ENCODE measurements around the gene TMC1. TPM values are rescaled to one million over a fixed set of nuclear protein-coding genes. Genes with fewer than 3 reads are reported as not detected.

Gene TMC1
- total RNA-seq, 4 donors from 2014 or later, result under 0.01 to 0.95 (median 0.90) TPM; not detected in 1

- intact Hi-C loops (cut with DNase I; ENCODE audit: low total_unique reads), result no loop called here
- H3K27me3 ChIP-seq, result no peaks in the 10 kb centered on the region
- TF ChIP-seq POLR2A (IDR thresholded peaks at IDR 0.05) (no peak), CTCF (IDR thresholded peaks at IDR 0.05) (no peak)
- no peak for DNase-seq
- no peak overlapping the region for H3K4me3 ChIP-seq
- no peaks in the 10 kb centered on the region for H3K36me3 ChIP-seq
- peaks cover 5 to 23% of the 10 kb centered on the region in 2 donors for H3K4me1 ChIP-seq
- peak overlapping the region; percentile 78 to 82 for H3K27ac ChIP-seq
- H3K9me3 ChIP-seq, result no peaks in the 10 kb centered on the region
Measured at GRCh38 chr9:72575666-72576065, 54.3 kb downstream of the TMC1 start.

DNA sequence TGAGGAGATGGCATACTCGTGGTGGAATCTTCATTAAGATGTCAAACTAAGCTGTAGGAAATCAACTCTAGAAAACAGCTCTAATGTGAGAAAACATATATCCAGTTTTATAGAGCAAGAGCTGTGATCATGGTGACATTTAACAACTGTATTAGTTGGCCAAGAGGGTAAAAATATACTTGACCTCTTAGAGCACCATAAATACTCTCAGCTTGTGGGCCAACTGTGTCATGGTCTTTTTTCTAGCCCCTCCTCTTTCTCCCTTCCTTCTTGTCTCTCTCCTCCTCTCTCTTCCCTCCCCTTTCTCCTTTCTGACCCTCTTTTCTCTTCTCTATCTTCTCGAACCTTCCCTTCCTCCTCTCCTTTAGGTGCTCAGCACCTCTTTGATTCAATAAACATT, 54.7 kb downstream of the TMC1 start:
- H3K36me3 ChIP-seq, result no peaks in the 10 kb centered on the region
- H3K4me1 ChIP-seq, result peaks cover 5 to 23% of the 10 kb centered on the region in 2 donors
- TF ChIP-seq POLR2A (IDR thresholded peaks at IDR 0.05) (no peak), CTCF (IDR thresholded peaks at IDR 0.05) (no peak)
- peak overlapping the region; percentile 78 to 82 for H3K27ac ChIP-seq
- H3K4me3 ChIP-seq, result no peak overlapping the region
- no peaks in the 10 kb centered on the region for H3K27me3 ChIP-seq
- H3K9me3 ChIP-seq, result no peaks in the 10 kb centered on the region
- intact Hi-C loops (cut with DNase I; ENCODE audit: low total_unique reads), result no loop called here
- no peak for DNase-seq

GRCh38 chr9:72577212-72577753, 55.9 kb downstream of the TMC1 start:
- H3K27me3 ChIP-seq, result no peaks in the 10 kb centered on the region
- peak overlapping the region; percentile 78 to 82 for H3K27ac ChIP-seq
- intact Hi-C loops (cut with DNase I; ENCODE audit: low total_unique reads), result no loop called here
- DNase-seq, result peak; percentile 23 to 47
- H3K9me3 ChIP-seq, result no peaks in the 10 kb centered on the region
- no peak for TF ChIP-seq POLR2A (IDR thresholded peaks at IDR 0.05)
- no peak for TF ChIP-seq CTCF (IDR thresholded peaks at IDR 0.05)
- no peaks in the 10 kb centered on the region for H3K36me3 ChIP-seq
- peaks cover 5 to 23% of the 10 kb centered on the region in 2 donors for H3K4me1 ChIP-seq
- H3K4me3 ChIP-seq, result no peak overlapping the region

GRCh38 chr9:72579190-72579589, 57.8 kb downstream of the TMC1 start:
- peaks cover 5 to 23% of the 10 kb centered on the region in 2 donors for H3K4me1 ChIP-seq
- no peaks in the 10 kb centered on the region for H3K27me3 ChIP-seq
- no peaks in the 10 kb centered on the region for H3K36me3 ChIP-seq
- no peaks in the 10 kb centered on the region for H3K9me3 ChIP-seq
- no peak overlapping the region for H3K4me3 ChIP-seq
- intact Hi-C loops (cut with DNase I; ENCODE audit: low total_unique reads), result no loop called here
- DNase-seq, result peak in 1 of 2 donors; percentile 32
- peak overlapping the region; percentile 78 to 82 for H3K27ac ChIP-seq
- TF ChIP-seq CTCF (IDR thresholded peaks at IDR 0.05) (no peak), POLR2A (IDR thresholded peaks at IDR 0.05) (no peak)

DNA sequence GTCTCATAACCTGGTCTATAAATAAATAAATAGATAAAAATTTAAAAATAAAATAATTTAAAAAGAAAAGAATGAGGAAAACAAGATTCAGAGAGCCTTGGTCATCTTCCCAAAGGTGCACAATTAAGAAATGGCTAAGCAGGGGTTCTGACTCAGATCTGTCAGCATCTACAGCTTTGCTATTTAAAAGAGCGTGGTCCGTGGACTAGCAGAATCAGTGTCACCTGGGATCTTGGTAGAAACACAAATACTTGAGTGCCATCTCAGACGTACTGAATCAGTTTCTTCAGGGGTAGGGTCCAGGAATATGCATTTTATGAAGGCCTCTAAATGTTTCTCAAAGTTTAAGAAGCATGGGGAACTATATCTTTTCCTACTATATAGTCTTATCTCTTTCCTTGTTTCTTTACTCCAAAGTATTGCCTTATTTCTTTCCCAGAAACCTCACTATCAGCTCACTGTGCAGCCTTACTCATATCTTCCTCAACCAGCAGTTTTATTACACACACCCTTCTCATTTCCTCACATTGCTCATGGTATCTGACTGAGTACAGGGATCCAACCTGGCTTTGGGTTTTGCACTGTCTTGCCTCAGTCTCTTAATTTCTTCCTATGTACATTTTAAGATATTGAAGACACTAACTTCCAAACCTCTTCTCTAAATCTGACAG, 58.6 kb downstream of the TMC1 start:
- TF ChIP-seq POLR2A (IDR thresholded peaks at IDR 0.05) (no peak), CTCF (IDR thresholded peaks at IDR 0.05) (no peak)
- no peaks in the 10 kb centered on the region for H3K9me3 ChIP-seq
- peaks cover 5 to 23% of the 10 kb centered on the region in 2 donors for H3K4me1 ChIP-seq
- intact Hi-C loops (cut with DNase I; ENCODE audit: low total_unique reads), result no loop called here
- no peaks in the 10 kb centered on the region for H3K36me3 ChIP-seq
- no peak overlapping the region for H3K4me3 ChIP-seq
- H3K27ac ChIP-seq, result peak overlapping the region; percentile 78 to 82
- H3K27me3 ChIP-seq, result no peaks in the 10 kb centered on the region
- no peak for DNase-seq
